LNCaP clone FGC (cell line): ENCODE results near the gene NOTCH2.
A peak's percentile ranks its signal among the peaks of the same experiment; 100 is the strongest.

Source experiments
- DNase-seq: peaks from one replicate; pipeline ENCODE4 v3.0.0-alpha.2; 2011; ENCODE audit warnings: low read depth
- H3K4me3 ChIP-seq: 2 replicates; pipeline ENCODE4 v1.5.1; 2011; ENCODE audit warnings: mild to moderate bottlenecking, low read depth, low read length, control low read depth
- TF ChIP-seq, protein P1 (sequence below): IDR thresholded peaks from 2 replicates; pipeline ENCODE4 v1.5.1; 2012; ENCODE audit warnings: mild to moderate bottlenecking; ENCODE audit not compliant: control insufficient read depth, insufficient read depth; ENCODE audit errors: extremely low read depth

The NOTCH2 gene

DNA sequence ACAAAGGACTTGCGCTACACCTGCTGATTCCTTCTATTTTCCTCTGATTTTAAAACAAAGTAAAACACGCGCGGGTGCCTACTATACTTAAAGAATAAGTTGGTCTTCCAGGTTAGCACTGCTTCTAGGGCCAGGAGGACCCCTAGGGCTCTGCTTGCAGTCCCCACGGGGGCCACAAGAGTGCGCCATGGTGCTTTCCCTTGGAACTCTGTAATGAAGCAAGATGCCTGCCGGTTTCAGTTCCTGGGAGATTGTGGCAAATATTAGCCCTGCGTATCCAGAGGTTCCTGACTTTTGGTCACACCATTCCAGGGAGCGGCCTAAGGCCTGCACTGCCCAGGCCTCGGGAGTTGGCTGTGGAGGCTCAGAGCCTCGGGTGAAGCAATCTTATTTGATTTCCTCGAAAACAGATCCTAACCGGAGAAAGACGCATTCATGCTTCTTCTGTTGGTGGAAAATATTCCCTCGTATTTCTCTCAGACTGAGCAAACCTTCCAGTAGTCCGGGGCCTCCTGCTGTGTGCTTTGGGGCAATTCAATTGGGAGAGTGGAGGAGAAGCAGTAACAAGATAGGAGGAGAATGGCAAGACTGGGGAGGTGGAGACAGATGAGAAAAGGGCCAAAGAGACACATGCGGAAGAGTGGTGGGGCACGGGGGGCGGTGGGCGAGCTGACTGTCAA lies 198.4 kb downstream of the NOTCH2 start:
- no peak for DNase-seq
- H3K4me3 ChIP-seq: no peak overlapping the region
- TF ChIP-seq, protein P1, sequence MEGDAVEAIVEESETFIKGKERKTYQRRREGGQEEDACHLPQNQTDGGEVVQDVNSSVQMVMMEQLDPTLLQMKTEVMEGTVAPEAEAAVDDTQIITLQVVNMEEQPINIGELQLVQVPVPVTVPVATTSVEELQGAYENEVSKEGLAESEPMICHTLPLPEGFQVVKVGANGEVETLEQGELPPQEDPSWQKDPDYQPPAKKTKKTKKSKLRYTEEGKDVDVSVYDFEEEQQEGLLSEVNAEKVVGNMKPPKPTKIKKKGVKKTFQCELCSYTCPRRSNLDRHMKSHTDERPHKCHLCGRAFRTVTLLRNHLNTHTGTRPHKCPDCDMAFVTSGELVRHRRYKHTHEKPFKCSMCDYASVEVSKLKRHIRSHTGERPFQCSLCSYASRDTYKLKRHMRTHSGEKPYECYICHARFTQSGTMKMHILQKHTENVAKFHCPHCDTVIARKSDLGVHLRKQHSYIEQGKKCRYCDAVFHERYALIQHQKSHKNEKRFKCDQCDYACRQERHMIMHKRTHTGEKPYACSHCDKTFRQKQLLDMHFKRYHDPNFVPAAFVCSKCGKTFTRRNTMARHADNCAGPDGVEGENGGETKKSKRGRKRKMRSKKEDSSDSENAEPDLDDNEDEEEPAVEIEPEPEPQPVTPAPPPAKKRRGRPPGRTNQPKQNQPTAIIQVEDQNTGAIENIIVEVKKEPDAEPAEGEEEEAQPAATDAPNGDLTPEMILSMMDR: peak; percentile 81

DNA sequence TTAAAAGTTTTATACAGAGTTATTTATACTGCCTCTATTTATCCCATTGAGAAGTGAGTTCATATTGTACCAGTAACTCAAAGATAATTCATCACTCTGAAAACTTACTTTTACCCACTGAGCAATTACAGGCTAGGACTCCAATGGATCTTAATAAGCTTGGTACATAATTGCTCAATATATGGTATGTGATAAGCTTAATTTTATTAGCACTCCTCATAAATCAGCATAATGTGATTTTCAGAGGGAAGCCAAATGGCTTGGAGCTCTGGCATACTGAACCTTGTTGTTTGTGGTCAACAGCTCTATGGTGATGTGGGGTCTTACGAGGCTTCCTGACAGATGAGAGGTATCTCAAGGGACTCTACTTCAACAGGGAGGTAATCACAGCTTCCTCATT lies 199.5 kb downstream of the NOTCH2 start:
- no peak overlapping the region for H3K4me3 ChIP-seq
- DNase-seq: no peak
- TF ChIP-seq, protein P1: no peak

DNA sequence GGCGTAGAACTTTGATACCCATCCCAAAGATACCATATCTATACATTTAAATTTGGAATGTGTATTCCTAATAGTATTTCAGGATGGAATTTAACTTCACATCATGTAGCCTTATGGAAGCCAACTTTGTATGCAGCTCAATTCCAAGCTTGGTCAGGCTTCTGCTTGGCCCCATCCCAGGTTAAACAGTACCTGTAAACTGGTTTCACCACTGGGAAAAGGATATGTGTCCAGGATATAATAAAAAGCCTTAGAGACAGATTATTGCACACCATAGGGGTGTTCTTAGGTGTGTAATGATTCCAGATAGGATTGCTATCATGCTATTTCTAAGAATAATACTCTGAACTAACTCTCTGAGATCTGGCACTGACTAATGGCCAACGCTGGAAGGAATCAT lies 201.3 kb downstream of the NOTCH2 start:
- TF ChIP-seq, protein P1: no peak
- H3K4me3 ChIP-seq: no peak overlapping the region
- peak; percentile 92 for DNase-seq

DNA sequence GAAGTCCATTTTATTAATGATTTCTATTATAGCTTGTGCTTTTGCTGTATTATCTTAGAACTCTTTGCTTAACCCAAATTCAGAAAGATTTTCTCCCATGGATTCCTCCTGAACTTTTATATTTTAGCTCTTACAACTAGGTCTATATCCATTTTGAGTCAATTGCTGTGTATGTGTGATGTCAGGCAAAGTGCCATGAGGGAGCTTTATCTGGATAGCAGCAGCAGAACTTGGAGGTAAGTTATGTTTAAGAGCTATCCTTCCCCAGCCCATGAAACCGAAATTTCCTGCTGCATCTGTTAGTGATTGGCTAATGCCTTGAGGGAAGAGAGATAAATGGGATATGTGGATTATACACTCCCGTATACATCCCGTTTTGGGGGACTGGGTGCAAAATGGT lies 203.0 kb downstream of the NOTCH2 start:
- DNase-seq: no peak
- no peak overlapping the region for H3K4me3 ChIP-seq
- TF ChIP-seq, protein P1: no peak

DNA sequence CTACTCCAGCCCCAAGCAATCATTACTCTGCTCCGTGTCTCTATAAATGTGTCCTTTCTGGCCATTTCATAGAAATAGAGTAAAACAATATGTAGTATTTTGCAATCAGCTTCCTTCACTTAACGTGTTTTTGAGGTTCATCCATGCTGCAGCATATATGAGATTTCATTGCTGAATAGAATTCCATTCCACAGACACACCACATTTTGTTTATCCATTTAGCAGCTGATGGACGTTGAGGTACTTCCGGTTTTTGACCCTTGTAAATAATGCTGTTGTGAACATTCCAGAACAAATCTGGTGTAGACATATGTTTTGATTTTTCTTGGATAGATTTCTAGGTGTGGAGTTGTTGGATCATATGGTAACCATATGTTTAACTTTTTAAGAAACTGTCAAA lies 203.8 kb downstream of the NOTCH2 start:
- no peak for DNase-seq
- TF ChIP-seq, protein P1: no peak
- H3K4me3 ChIP-seq: no peak overlapping the region

DNA sequence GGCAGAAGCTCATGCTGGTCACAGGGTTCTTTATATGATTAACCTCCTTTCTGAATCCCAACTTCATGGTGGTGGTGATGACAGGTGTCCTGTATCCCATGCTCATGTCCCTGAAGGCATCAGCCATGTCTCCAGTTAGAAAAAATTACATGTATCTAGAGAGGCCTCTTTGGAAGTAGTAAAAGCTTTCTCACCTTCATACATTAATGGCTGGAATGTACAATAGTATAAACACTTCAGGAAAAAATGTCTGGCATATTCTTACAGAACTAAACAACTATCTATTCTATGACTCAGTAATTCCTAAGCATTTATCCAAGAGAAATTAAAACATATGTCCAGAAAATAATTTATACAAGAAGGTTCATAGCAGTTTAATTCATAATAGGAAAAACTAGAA lies 207.2 kb downstream of the NOTCH2 start:
- H3K4me3 ChIP-seq: no peak overlapping the region
- DNase-seq: no peak
- TF ChIP-seq, protein P1: no peak
